IMR-90 (cell line): ENCODE data around the gene SEC22A. TPM values are rescaled to one million over a fixed set of nuclear protein-coding genes. Genes with fewer than 3 reads are reported as not detected.

ENCODE experiments used
- ATAC-seq: fragments of 200-7000 bp; cut with Tn5 transposase; 2 replicates; pipeline ENCODE4 v1.9.1; 2020; ENCODE audit warnings: low read depth, mild to moderate bottlenecking, moderate library complexity
- BruUV-seq: library from RNA; stranded (reverse); fragments of 400-500 nt; replicated peaks from 2 replicates; lab custom pipeline; 2021; lab: Mats Ljungman, UMichigan
- CTCF ChIA-PET: fragments of 300-600 bp; formaldehyde crosslinking; extraction: SDS; loops from one replicate; lab custom pipeline; 2021; ENCODE audit warnings: antibody characterized with exemption; lab: Yijun Ruan, JAX
- POLR2A ChIA-PET: fragments of 300-600 bp; sonication (Branson Sonifier 250); formaldehyde crosslinking; loops from one replicate; lab custom pipeline; 2022; ENCODE audit warnings: antibody characterized with exemption; ENCODE audit not compliant: unreplicated experiment; lab: Charles Lee
- DNase-seq: peaks from one replicate; pipeline ENCODE4 v3.0.0; 2013
- H2AFZ ChIP-seq: replicated peaks from 2 replicates; pipeline ENCODE3; 2013; ENCODE audit warnings: low read length, mild to moderate bottlenecking; ENCODE audit not compliant: poor library complexity
- H2AK5ac ChIP-seq: 2 replicates; pipeline ENCODE4 v1.6.1; 2013; ENCODE audit warnings: low read depth, low read length, inconsistent platforms
- H2AK9ac ChIP-seq: replicated peaks from 2 replicates; pipeline ENCODE3; 2013; ENCODE audit warnings: mild to moderate bottlenecking, low read depth, low read length, moderate library complexity; ENCODE audit not compliant: poor library complexity
- H2BK120ac ChIP-seq: 2 replicates; pipeline ENCODE4 v1.6.1; 2013; ENCODE audit warnings: low read depth, low read length, inconsistent platforms
- H2BK15ac ChIP-seq: 3 replicates; pipeline ENCODE4 v1.6.1; 2013; ENCODE audit warnings: low read depth, low read length, inconsistent platforms
- H2BK20ac ChIP-seq: 2 replicates; pipeline ENCODE4 v1.6.1; 2013; ENCODE audit warnings: low read depth, mild to moderate bottlenecking, inconsistent platforms, low read length, moderate library complexity
- H2BK5ac ChIP-seq: 2 replicates; pipeline ENCODE4 v1.6.1; 2013; ENCODE audit warnings: mild to moderate bottlenecking, low read depth, low read length, inconsistent platforms; ENCODE audit not compliant: poor library complexity, severe bottlenecking
- H3K14ac ChIP-seq: replicated peaks from 2 replicates; pipeline ENCODE4 v1.6.1; 2013; ENCODE audit warnings: low read depth, low read length, inconsistent platforms
- H3K18ac ChIP-seq: 2 replicates; pipeline ENCODE4 v1.6.1; 2013; ENCODE audit warnings: low read depth, low read length, control low read depth
- H3K23ac ChIP-seq: 2 replicates; pipeline ENCODE4 v1.6.1; 2013; ENCODE audit warnings: low read depth, low read length, inconsistent platforms
- H3K27ac ChIP-seq: 2 replicates; pipeline ENCODE4 v1.5.1; 2013; ENCODE audit warnings: mild to moderate bottlenecking, control low read depth, low read length; ENCODE audit not compliant: insufficient read depth
- H3K27me3 ChIP-seq: 2 replicates; pipeline ENCODE4 v1.6.1; 2013; ENCODE audit warnings: low read length; ENCODE audit not compliant: control insufficient read depth, insufficient read depth
- H3K36me3 ChIP-seq: 2 replicates; pipeline ENCODE4 v1.6.1; 2013; ENCODE audit warnings: low read length, mixed read lengths; ENCODE audit not compliant: control insufficient read depth, insufficient read depth
- H3K4ac ChIP-seq: 2 replicates; pipeline ENCODE4 v1.6.1; 2013; ENCODE audit warnings: low read depth, low read length, inconsistent platforms
- H3K4me1 ChIP-seq: 2 replicates; pipeline ENCODE4 v1.6.1; 2013; ENCODE audit warnings: low read length, mixed read lengths; ENCODE audit not compliant: control insufficient read depth, insufficient read depth
- H3K4me2 ChIP-seq: 2 replicates; pipeline ENCODE4 v1.6.1; 2013; ENCODE audit warnings: low read depth, mild to moderate bottlenecking, control low read depth, low read length, moderate library complexity
- H3K4me3 ChIP-seq: 2 replicates; pipeline ENCODE4 v1.5.1; 2013; ENCODE audit warnings: low read depth, mild to moderate bottlenecking, control low read depth, low read length, moderate library complexity; ENCODE audit not compliant: insufficient read depth
- H3K56ac ChIP-seq: 2 replicates; pipeline ENCODE4 v1.6.1; 2013; ENCODE audit warnings: low read length, inconsistent platforms; ENCODE audit not compliant: insufficient read depth; ENCODE audit errors: extremely low read depth
- H3K79me1 ChIP-seq, 2 experiments: 2 replicates each; pipeline ENCODE4 v1.6.1; 2013; ENCODE audit warnings: low read length in 2 of 2, inconsistent platforms in 1 of 2, low read depth in 1 of 2
- H3K9ac ChIP-seq: 2 replicates; pipeline ENCODE4 v1.6.1; 2013; ENCODE audit warnings: low read depth, low read length, control low read depth
- H3K9me1 ChIP-seq: 2 replicates; pipeline ENCODE4 v1.6.1; 2013; ENCODE audit warnings: low read length, inconsistent platforms; ENCODE audit not compliant: insufficient read depth
- H3K9me3 ChIP-seq: 2 replicates; pipeline ENCODE4 v1.6.1; 2013; ENCODE audit warnings: low read length; ENCODE audit not compliant: control insufficient read depth, insufficient read depth
- H4K20me1 ChIP-seq: 2 replicates; pipeline ENCODE4 v1.6.1; 2013; ENCODE audit warnings: low read length, inconsistent platforms; ENCODE audit not compliant: insufficient read depth
- H4K5ac ChIP-seq: 2 replicates; pipeline ENCODE4 v1.6.1; 2013; ENCODE audit warnings: mild to moderate bottlenecking, low read depth, low read length, control low read depth
- H4K8ac ChIP-seq, 2 experiments: 2 replicates each; pipeline ENCODE4 v1.6.1; 2013; ENCODE audit warnings: low read depth in 2 of 2, low read length in 2 of 2, control low read depth in 1 of 2, inconsistent platforms in 1 of 2
- H4K91ac ChIP-seq: 2 replicates; pipeline ENCODE4 v1.6.1; 2013; ENCODE audit warnings: low read depth, low read length, inconsistent platforms; ENCODE audit not compliant: insufficient read depth
- CEBPB ChIP-seq: IDR thresholded peaks from 2 replicates; pipeline ENCODE4 v1.6.1; 2012; ENCODE audit warnings: low read depth, low read length, improper control_type of control experiment
- MAZ ChIP-seq: IDR thresholded peaks from 2 replicates; pipeline ENCODE4 v1.6.1; 2012; ENCODE audit warnings: low read depth, mild to moderate bottlenecking, low read length, improper control_type of control experiment, moderate library complexity, borderline replicate concordance
- NFE2L2 ChIP-seq: fragments of 150-350 bp; IDR thresholded peaks from 2 replicates; pipeline ENCODE4 v1.6.1; 2016; ENCODE audit warnings: low read depth, mild to moderate bottlenecking, low read length
- RFX5 ChIP-seq: IDR thresholded peaks from 2 replicates; pipeline ENCODE4 v1.8.0; 2012; ENCODE audit warnings: low read depth, mild to moderate bottlenecking, low read length, moderate library complexity
- WGBS, 2 experiments: methylation state at CpG; one replicate each; pipeline versions ENCODE4 v1.1.5 to v1.1.7; 2013; ENCODE audit warnings: missing lambda C conversion rate in 2 of 2; ENCODE audit not compliant: insufficient read length in 1 of 2; ENCODE audit errors: extremely low coverage in 2 of 2; 5-methylcytosine and 5-hydroxymethylcytosine counted together
- dilution Hi-C: fragments of 300-500 bp; cut with HindIII; formaldehyde crosslinking; loops from one replicate; pipeline ENCODE4 v1.14.3; 2018; ENCODE audit warnings: low sequenced_read_pairs; ENCODE audit not compliant: unreplicated experiment
- in situ Hi-C: fragments of 300-500 bp; cut with MboI; formaldehyde crosslinking; loops from 3 replicates; pipeline ENCODE4 v1.14.3; 2019; ENCODE audit warnings: low sequenced_read_pairs, inconsistent platforms, mixed read lengths
- intact Hi-C: fragments of 100-400 bp; cut with micrococcal nuclease; formaldehyde crosslinking; loops from 2 replicates; pipeline ENCODE4 v1.10.0; 2022
- polyA plus RNA-seq, 3 experiments: library from polyadenylated mRNA; depleted of rRNA; stranded (reverse); fragments of >200 nt; gene quantifications; 2 replicates each; pipeline ENCODE4 v1.2.3, GENCODE V29; 2012; ENCODE audit warnings: low replicate concordance in 1 of 3
- total RNA-seq: library from RNA; depleted of rRNA; stranded (reverse); fragments of >200 nt; gene quantifications from 2 replicates; pipeline ENCODE4 v1.2.3, GENCODE V29; 2012
- TF ChIP-seq, protein P1 (sequence below): fragments of 150-350 bp; IDR thresholded peaks from 2 replicates; pipeline ENCODE4 v1.6.1; 2016; ENCODE audit warnings: low read depth, mild to moderate bottlenecking, low read length, moderate library complexity, borderline replicate concordance

The SEC22A gene
- total and polyA plus RNA-seq, 2 of the 4 experiments (the other 2 are of a cell fraction) = 17.5 to 36.0 TPM

DNA sequence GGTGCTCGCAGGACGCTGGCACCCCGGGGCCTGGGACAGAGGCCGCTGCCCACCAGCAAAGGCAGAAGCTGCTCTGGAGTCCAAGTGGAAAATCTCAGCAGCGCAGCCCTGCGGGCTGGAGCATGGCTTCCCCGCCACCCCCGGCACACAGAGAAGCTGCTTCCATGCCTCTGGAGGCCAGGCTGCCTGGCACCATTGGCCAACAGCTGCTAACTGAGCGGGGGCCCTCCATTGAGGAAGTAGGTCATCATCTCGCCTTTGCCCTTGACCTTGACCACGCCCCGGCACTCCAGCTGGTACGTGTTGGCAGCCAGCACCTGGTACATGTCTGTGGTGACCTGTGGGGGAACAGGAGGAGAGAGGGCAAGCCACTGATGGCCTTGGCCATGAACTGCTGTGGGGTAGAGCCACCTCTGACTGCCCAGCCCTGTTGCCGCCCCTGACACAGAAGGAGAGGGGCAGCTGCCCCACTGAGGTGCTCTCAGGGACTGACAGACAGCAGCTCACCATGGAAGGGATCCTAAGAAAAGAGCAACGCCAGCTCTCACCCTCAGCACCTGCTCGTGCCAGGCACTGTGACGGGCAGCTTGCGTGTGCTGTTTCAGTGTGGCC, 82.8 kb downstream of the SEC22A start:
- no peak overlapping the region for H2AK9ac ChIP-seq
- no peak overlapping the region for H2BK5ac ChIP-seq
- H3K79me1 ChIP-seq = no peaks in the 10 kb centered on the region
- H3K27ac ChIP-seq = no peak overlapping the region
- intact Hi-C loops (no loop called here), in situ Hi-C loops (no loop called here), dilution Hi-C loops (no loop called here)
- H3K9me1 ChIP-seq = 0 out of 2 replicates have a peak, but pooled peaks cover 5% of the 10 kb centered on the region
- no peak overlapping the region for H2BK120ac ChIP-seq
- no TSS peak for BruUV-seq
- TF ChIP-seq, protein P1, sequence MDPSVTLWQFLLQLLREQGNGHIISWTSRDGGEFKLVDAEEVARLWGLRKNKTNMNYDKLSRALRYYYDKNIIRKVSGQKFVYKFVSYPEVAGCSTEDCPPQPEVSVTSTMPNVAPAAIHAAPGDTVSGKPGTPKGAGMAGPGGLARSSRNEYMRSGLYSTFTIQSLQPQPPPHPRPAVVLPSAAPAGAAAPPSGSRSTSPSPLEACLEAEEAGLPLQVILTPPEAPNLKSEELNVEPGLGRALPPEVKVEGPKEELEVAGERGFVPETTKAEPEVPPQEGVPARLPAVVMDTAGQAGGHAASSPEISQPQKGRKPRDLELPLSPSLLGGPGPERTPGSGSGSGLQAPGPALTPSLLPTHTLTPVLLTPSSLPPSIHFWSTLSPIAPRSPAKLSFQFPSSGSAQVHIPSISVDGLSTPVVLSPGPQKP = no peak
- TF ChIP-seq NFE2L2 (no peak), CEBPB (no peak), MAZ (no peak), RFX5 (no peak)
- ATAC-seq (no peak), DNase-seq (no peak)
- no peaks in the 10 kb centered on the region for H3K36me3 ChIP-seq
- ChIA-PET CTCF (no interaction called here), POLR2A (no interaction called here)
- no peak overlapping the region for H3K4ac ChIP-seq
- no peak overlapping the region for H3K56ac ChIP-seq
- no peak overlapping the region for H4K5ac ChIP-seq
- no peaks in the 10 kb centered on the region for H3K4me1 ChIP-seq
- no peak overlapping the region for H2BK20ac ChIP-seq
- H3K9ac ChIP-seq = no peak overlapping the region
- H4K91ac ChIP-seq = no peak overlapping the region
- H3K4me3 ChIP-seq = no peak overlapping the region
- H4K20me1 ChIP-seq = no peaks in the 10 kb centered on the region
- no peak overlapping the region for H2BK15ac ChIP-seq
- no peaks in the 10 kb centered on the region for H3K9me3 ChIP-seq
- H3K23ac ChIP-seq = no peak overlapping the region
- 82% methylated on average over 12 of the region's 18 CpGs; no CpG with 5 or more reads in 1 of the 2 experiments for WGBS, 2 experiments
- no peak overlapping the region for H2AK5ac ChIP-seq
- no peak overlapping the region for H4K8ac ChIP-seq
- H3K27me3 ChIP-seq = no peaks in the 10 kb centered on the region
- H3K4me2 ChIP-seq = no peak overlapping the region
- no peak overlapping the region for H3K18ac ChIP-seq
- no peak overlapping the region for H3K14ac ChIP-seq
- H2AFZ ChIP-seq = no peak overlapping the region
